Glomerular endothelial cell (primary cell): ENCODE measurements around the gene ZNF24. TPM values are rescaled to one million over a fixed set of nuclear protein-coding genes. Genes with fewer than 3 reads are reported as not detected.

Source experiments
- DNase-seq: peaks from one replicate; pipeline ENCODE4 v3.0.0-alpha.2; 2011; ENCODE audit warnings: low read depth, low spot score; ENCODE audit errors: extremely low read depth
- total RNA-seq: library from RNA; depleted of rRNA; stranded (reverse); fragments of >200 nt; gene quantifications from 2 replicates; pipeline ENCODE4 v1.2.3, GENCODE V29; 2015

Gene ZNF24
- total RNA-seq: 22.4 and 25.4 TPM in 2 replicates

- DNase-seq: no peak
Measured at GRCh38 chr18:35343936-35344735, at the start of gene ZNF24. TSS of gene ZNF24 (minus strand) at chr18:35344420. CDS start at chr18:35340650, 3,770 bp downstream.

GRCh38 chr18:35393716-35394115, 49.5 kb upstream of the ZNF24 start:
- DNase-seq: no peak

GRCh38 chr18:35392375-35392774, 48.2 kb upstream of the ZNF24 start:
- DNase-seq: no peak

- DNase-seq: no peak
Measured at GRCh38 chr18:35390951-35391700, 46.9 kb upstream of the ZNF24 start.

- DNase-seq: no peak
Measured at GRCh38 chr18:35389095-35389618, 44.9 kb upstream of the ZNF24 start.

GRCh38 chr18:35387152-35387571, 42.9 kb upstream of the ZNF24 start:
- no peak for DNase-seq

GRCh38 chr18:35386600-35387100, 42.4 kb upstream of the ZNF24 start:
- DNase-seq: peak; percentile 54

- no peak for DNase-seq
Measured at GRCh38 chr18:35383136-35383535, 38.9 kb upstream of the ZNF24 start.

- DNase-seq: no peak
Measured at GRCh38 chr18:35379421-35379820, 35.2 kb upstream of the ZNF24 start.

GRCh38 chr18:35378574-35378896, 34.3 kb upstream of the ZNF24 start:
- DNase-seq: no peak

- no peak for DNase-seq
Measured at GRCh38 chr18:35377875-35378573, 33.8 kb upstream of the ZNF24 start.

GRCh38 chr18:35376742-35377695, 32.8 kb upstream of the ZNF24 start, which contains the start of gene ZNF396:
TSS of gene ZNF396 (minus strand) at chr18:35377337. CDS start at chr18:35374292, 3,045 bp downstream.
- DNase-seq: no peak

- DNase-seq: no peak
Measured at GRCh38 chr18:35376393-35376741, 32.1 kb upstream of the ZNF24 start.

- DNase-seq: no peak
Measured at GRCh38 chr18:35374708-35375107, 30.5 kb upstream of the ZNF24 start.

GRCh38 chr18:35371412-35372195, 27.4 kb upstream of the ZNF24 start:
- DNase-seq: no peak

GRCh38 chr18:35369126-35369525, 24.9 kb upstream of the ZNF24 start:
- no peak for DNase-seq

GRCh38 chr18:35368595-35368994, 24.4 kb upstream of the ZNF24 start:
- no peak for DNase-seq

GRCh38 chr18:35362531-35362930, 18.3 kb upstream of the ZNF24 start:
- DNase-seq: no peak
